Neural cell (in vitro differentiated cells): ENCODE measurements around the gene SESN1. TPM values are rescaled to one million over a fixed set of nuclear protein-coding genes. Genes with fewer than 3 reads are reported as not detected.

Experiments used
- H2AFZ ChIP-seq: fragments of 200-600, 300-800 bp; sonication (generic), shearing (Covaris generic); 2 replicates; pipeline ENCODE4 v1.6.0; 2014; ENCODE audit warnings: low read depth, mild to moderate bottlenecking, antibody characterized with exemption, low read length, moderate library complexity
- H3F3A ChIP-seq: fragments of 200-600 bp; shearing (Covaris generic); 2 replicates; pipeline ENCODE4 v1.6.1; 2016; ENCODE audit warnings: mild to moderate bottlenecking, moderate library complexity, mixed read lengths, antibody characterized with exemption, low read length; ENCODE audit not compliant: insufficient read depth, poor library complexity, severe bottlenecking
- H3K27ac ChIP-seq: fragments of 200-600, 300-800 bp; sonication (generic), shearing (Covaris generic); 2 replicates; pipeline ENCODE4 v1.5.1; 2014; ENCODE audit warnings: mild to moderate bottlenecking, low read length, moderate library complexity
- H3K27me3 ChIP-seq: fragments of 300-800, 200-600 bp; sonication (generic), shearing (Covaris generic); 2 replicates; pipeline ENCODE4 v1.6.0; 2014; ENCODE audit warnings: mild to moderate bottlenecking, low read depth, low read length, moderate library complexity; ENCODE audit not compliant: insufficient read depth
- H3K36me3 ChIP-seq: fragments of 300-800, 200-600 bp; sonication (generic), shearing (Covaris generic); 2 replicates; pipeline ENCODE4 v1.5.1; 2014; ENCODE audit warnings: mild to moderate bottlenecking, antibody characterized with exemption, low read length, moderate library complexity; ENCODE audit not compliant: insufficient read depth
- H3K4me2 ChIP-seq: fragments of 300-800, 200-600 bp; sonication (generic), shearing (Covaris generic); 2 replicates; pipeline ENCODE4 v1.6.0; 2014; ENCODE audit warnings: mild to moderate bottlenecking, low read length
- H3K4me3 ChIP-seq: fragments of 300-800, 200-600 bp; sonication (generic), shearing (Covaris generic); 2 replicates; pipeline ENCODE4 v1.5.1; 2014; ENCODE audit warnings: mild to moderate bottlenecking, low read length, moderate library complexity
- H3K79me2 ChIP-seq: fragments of 200-600 bp; shearing (Covaris generic); replicated peaks from 2 replicates; pipeline ENCODE4 v1.6.0; 2014; ENCODE audit warnings: mild to moderate bottlenecking, low read length, moderate library complexity; ENCODE audit not compliant: insufficient read depth
- H3K9ac ChIP-seq: fragments of 300-800, 200-600 bp; sonication (generic), shearing (Covaris generic); 2 replicates; pipeline ENCODE4 v1.6.1; 2016; ENCODE audit warnings: mild to moderate bottlenecking, low read length, mixed read lengths
- H3K9me2 ChIP-seq: fragments of 200-600 bp; shearing (Covaris generic); 2 replicates; pipeline ENCODE4 v1.6.1; 2016; ENCODE audit warnings: mild to moderate bottlenecking, low read length, mixed read lengths; ENCODE audit not compliant: insufficient read depth
- H3K9me3 ChIP-seq: fragments of 200-600, 300-800 bp; sonication (generic), shearing (Covaris generic); 2 replicates; pipeline ENCODE4 v1.6.1; 2016; ENCODE audit warnings: mild to moderate bottlenecking, mixed run types, low read length, moderate library complexity, mixed read lengths
- H4K20me1 ChIP-seq: fragments of 200-600 bp; shearing (Covaris generic); 2 replicates; pipeline ENCODE4 v1.6.1; 2016; ENCODE audit warnings: mild to moderate bottlenecking, mixed run types; ENCODE audit not compliant: insufficient read depth
- CTCF ChIP-seq: fragments of 450-650 bp; IDR thresholded peaks from 2 replicates; pipeline ENCODE4 v1.5.1; 2014; ENCODE audit warnings: antibody characterized with exemption, mild to moderate bottlenecking, moderate library complexity; ENCODE audit not compliant: poor library complexity, severe bottlenecking
- EP300 ChIP-seq: fragments of 450-650 bp; conservative IDR thresholded peaks from 2 replicates; pipeline ENCODE4 v1.6.1; 2014; ENCODE audit warnings: antibody characterized with exemption, mild to moderate bottlenecking, moderate library complexity; ENCODE audit not compliant: poor library complexity, severe bottlenecking
- EZH2 ChIP-seq: fragments of 200-600, 300-800 bp; shearing (Covaris generic), sonication (generic); IDR thresholded peaks from 2 replicates; pipeline ENCODE4 v1.6.1; 2014; ENCODE audit warnings: antibody characterized with exemption, low read length, borderline replicate concordance, mild to moderate bottlenecking; ENCODE audit not compliant: insufficient read depth, poor library complexity, severe bottlenecking
- MXI1 ChIP-seq: fragments of 450-650 bp; conservative IDR thresholded peaks from 2 replicates; pipeline ENCODE4 v1.6.1; 2014; ENCODE audit warnings: antibody characterized with exemption, mild to moderate bottlenecking; ENCODE audit not compliant: poor library complexity, severe bottlenecking
- POLR2AphosphoS5 ChIP-seq: IDR thresholded peaks from 2 replicates; pipeline ENCODE4 v1.6.1; 2012
- RAD21 ChIP-seq: fragments of 450-650 bp; conservative IDR thresholded peaks from 2 replicates; pipeline ENCODE4 v1.6.1; 2014; ENCODE audit warnings: antibody characterized with exemption, mild to moderate bottlenecking, moderate library complexity
- REST ChIP-seq: IDR thresholded peaks from 2 replicates; pipeline ENCODE4 v1.6.1; 2012; ENCODE audit warnings: borderline replicate concordance
- SMC3 ChIP-seq: fragments of 450-650 bp; conservative IDR thresholded peaks from 2 replicates; pipeline ENCODE4 v1.6.1; 2014; ENCODE audit warnings: antibody characterized with exemption, mild to moderate bottlenecking, moderate library complexity; ENCODE audit not compliant: poor library complexity
- TAF1 ChIP-seq: IDR thresholded peaks from 2 replicates; pipeline ENCODE4 v1.6.1; 2012; ENCODE audit warnings: low read depth
- polyA plus RNA-seq: library from polyadenylated mRNA; depleted of rRNA; stranded (reverse); fragments of >200 nt; gene quantifications from 2 replicates; pipeline ENCODE4 v1.2.3, GENCODE V29; 2014

SESN1 gene
- polyA plus RNA-seq, 1 donor from 2014 or later = 46.4 TPM

GRCh38 chr6:109096208-109096607 lies 1.6 kb upstream of the SESN1 start:
- peak overlapping the region; percentile 86 for H3K4me3 ChIP-seq
- H3F3A ChIP-seq = peaks cover 6% of the 10 kb centered on the region
- H3K27ac ChIP-seq = peak overlapping the region; percentile 88
- H3K36me3 ChIP-seq = no peaks in the 10 kb centered on the region
- TF ChIP-seq REST = no peak
- no peak for TF ChIP-seq RAD21
- TF ChIP-seq CTCF = no peak
- TF ChIP-seq POLR2AphosphoS5 = no peak
- no peak for TF ChIP-seq EP300
- TF ChIP-seq MXI1 = no peak
- TF ChIP-seq TAF1 = no peak
- no peak for TF ChIP-seq EZH2
- no peak for TF ChIP-seq SMC3
- no peaks in the 10 kb centered on the region for H4K20me1 ChIP-seq
- peak overlapping the region; percentile 86 for H3K4me2 ChIP-seq
- H2AFZ ChIP-seq = peak overlapping the region; percentile 90
- H3K9me3 ChIP-seq = no peaks in the 10 kb centered on the region
- H3K9me2 ChIP-seq = no peaks in the 10 kb centered on the region
- no peaks in the 10 kb centered on the region for H3K27me3 ChIP-seq
- peak overlapping the region; percentile 83 for H3K9ac ChIP-seq
- H3K79me2 ChIP-seq = peaks cover 40% of the 10 kb centered on the region

GRCh38 chr6:109095835-109096084 lies 1.1 kb upstream of the SESN1 start:
- TF ChIP-seq REST = no peak
- no peak for TF ChIP-seq EP300
- TF ChIP-seq MXI1 = no peak
- TF ChIP-seq RAD21 = no peak
- no peak for TF ChIP-seq TAF1
- no peak for TF ChIP-seq SMC3
- TF ChIP-seq CTCF = no peak
- no peak for TF ChIP-seq EZH2
- TF ChIP-seq POLR2AphosphoS5 = no peak
- Histone ChIP-seq H3K9me2 (no peaks in the 10 kb centered on the region), H3K9ac (peak overlapping the region; percentile 83), H4K20me1 (no peaks in the 10 kb centered on the region), H3K27me3 (no peaks in the 10 kb centered on the region), H3K4me3 (peak overlapping the region; percentile 86), H3K9me3 (no peaks in the 10 kb centered on the region), H3F3A (peaks cover 6% of the 10 kb centered on the region), H3K4me2 (peak overlapping the region; percentile 86), H3K79me2 (peaks cover 43% of the 10 kb centered on the region), H2AFZ (peak overlapping the region; percentile 90), H3K36me3 (no peaks in the 10 kb centered on the region), H3K27ac (peak overlapping the region; percentile 88)
